Testis (tissue), 2 donors: ENCODE measurements around the gene TTC22.

Source experiments
- CTCF ChIP-seq, 3 experiments: fragments of 450-650 bp in 2 of 3; fragments of 200-600 bp in 1 of 3; sonication (generic) in 1 of 3; IDR thresholded peaks; one replicate each; pipeline ENCODE4 v1.5.1; 2016 to 2019; ENCODE audit warnings: antibody characterized with exemption in 3 of 3, mild to moderate bottlenecking in 2 of 3, moderate library complexity in 1 of 3
- POLR2A ChIP-seq: fragments of 450-650 bp; IDR thresholded peaks from one replicate; pipeline ENCODE4 v1.6.1; 2017; ENCODE audit warnings: antibody characterized with exemption, mild to moderate bottlenecking, moderate library complexity

DNA sequence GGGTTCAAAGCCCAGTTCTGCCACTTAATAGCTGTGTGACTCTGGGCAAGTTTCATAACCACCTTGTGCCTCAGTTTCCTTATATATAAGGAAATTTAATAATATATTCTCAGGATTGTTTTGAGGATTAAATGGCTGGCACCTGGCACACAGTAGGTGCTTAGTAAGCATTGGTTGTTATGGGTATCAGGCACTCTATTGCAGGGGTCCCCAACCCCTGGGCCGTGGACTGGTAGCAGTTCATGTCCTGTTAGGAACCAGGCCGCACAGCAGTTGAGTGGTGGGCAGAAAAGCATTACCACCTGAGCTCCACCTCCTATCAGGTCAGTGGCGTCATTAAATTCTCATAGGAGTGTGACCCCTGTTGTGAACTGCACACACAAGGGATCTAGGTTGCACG is 55.3 kb downstream of the TTC22 start:
- no peak for TF ChIP-seq CTCF (IDR thresholded peaks at IDR 0.05)
- no peak for TF ChIP-seq POLR2A
